Nucleus accumbens (tissue), 56 donors: ENCODE measurements around the gene PPDPF.
"Not testable (repeated sequence)": the region's sequence is repeated elsewhere in the genome, so short reads cannot be mapped to it uniquely, and the experiment has no call there.

Experiments
- DNase-seq, 56 donors: peaks; one replicate each; lab custom pipeline; 2025; lab: John Stamatoyannopoulos, UW

PPDPF gene

GRCh38 chr20:63560856-63561609 is 40.5 kb downstream of the PPDPF start:
- no peak for DNase-seq

- no peak for DNase-seq
Observed at GRCh38 chr20:63561624-63562396, 41.2 kb downstream of the PPDPF start.

- no peak for DNase-seq
Observed at GRCh38 chr20:63562461-63563224, 42.1 kb downstream of the PPDPF start.

- DNase-seq, result no peak
Observed at GRCh38 chr20:63563225-63563935, 42.8 kb downstream of the PPDPF start.

GRCh38 chr20:63564036-63564810 is 43.7 kb downstream of the PPDPF start:
- DNase-seq, result no peak

- no peak for DNase-seq
Observed at GRCh38 chr20:63565021-63565698, 44.6 kb downstream of the PPDPF start.

- DNase-seq, result no peak
Observed at GRCh38 chr20:63565699-63566335, 45.3 kb downstream of the PPDPF start.

- no peak for DNase-seq
Observed at GRCh38 chr20:63566395-63567135, 46.0 kb downstream of the PPDPF start.

GRCh38 chr20:63567136-63567385 is 46.5 kb downstream of the PPDPF start:
- no peak for DNase-seq

GRCh38 chr20:63567386-63568169 is 47.0 kb downstream of the PPDPF start:
- DNase-seq, result peak in 3 of 56 donors; percentile 8 to 33 (median 10)

GRCh38 chr20:63568170-63568981 is 47.8 kb downstream of the PPDPF start:
- no peak for DNase-seq

- DNase-seq, result no peak
Observed at GRCh38 chr20:63568986-63569949, 48.7 kb downstream of the PPDPF start.

- no peak for DNase-seq
Observed at GRCh38 chr20:63570281-63571086, 49.9 kb downstream of the PPDPF start.

- DNase-seq, result not testable (repeated sequence)
Observed at GRCh38 chr20:63571087-63571478, 50.5 kb downstream of the PPDPF start.
